Activated B cell treated with CpG ODN at 0.5 μM for 24 hours (primary cell): ENCODE results near the gene NRXN3. TPM values are rescaled to one million over a fixed set of nuclear protein-coding genes. Genes with fewer than 3 reads are reported as not detected.

Experiments
- ATAC-seq: fragments of 200-7000 bp; cut with Tn5 transposase; one replicate; pipeline ENCODE4 v1.10.0; 2021; ENCODE audit warnings: low read depth, mild to moderate bottlenecking, moderate library complexity
- CTCF ChIA-PET: fragments of 350-600 bp; sonication (Branson Sonifier 250); formaldehyde crosslinking; loops from one replicate; lab custom pipeline; 2021; ENCODE audit warnings: antibody characterized with exemption; lab: Charles Lee
- POLR2A ChIA-PET: fragments of 350-600 bp; sonication (Branson Sonifier 250); formaldehyde crosslinking; loops from one replicate; lab custom pipeline; 2021; ENCODE audit warnings: antibody characterized with exemption; lab: Charles Lee
- DNase-seq: peaks from one replicate; pipeline ENCODE4 v3.0.0; 2022
- H3K27ac Mint-ChIP-seq: one replicate; pipeline ENCODE4 v1.8.0; 2020; ENCODE audit warnings: mixed read lengths
- H3K27me3 Mint-ChIP-seq: one replicate; pipeline ENCODE4 v1.8.0; 2021; ENCODE audit warnings: mixed read lengths
- H3K36me3 Mint-ChIP-seq: one replicate; pipeline ENCODE4 v1.8.0; 2021; ENCODE audit warnings: low read depth, mixed read lengths
- H3K4me1 Mint-ChIP-seq: one replicate; pipeline ENCODE4 v1.8.0; 2021; ENCODE audit warnings: mixed read lengths
- H3K4me3 Mint-ChIP-seq: one replicate; pipeline ENCODE4 v1.8.0; 2020; ENCODE audit warnings: mild to moderate bottlenecking, mixed read lengths
- H3K9me3 Mint-ChIP-seq: one replicate; pipeline ENCODE4 v1.8.0; 2020; ENCODE audit warnings: mixed read lengths
- CTCF ChIP-seq: fragments of 200-600 bp; IDR thresholded peaks from one replicate; pipeline ENCODE4 v1.8.0; 2022; ENCODE audit warnings: antibody characterized with exemption, mild to moderate bottlenecking
- intact Hi-C: fragments of 100-400 bp; cut with micrococcal nuclease; formaldehyde crosslinking; loops from one replicate; pipeline ENCODE4 v1.15.1; 2024
- total RNA-seq: library from RNA; stranded (reverse); gene quantifications from 2 replicates; pipeline ENCODE4 v1.2.3, GENCODE V29; 2022

Gene NRXN3
- total RNA-seq, 1 donor from 2014 or later = not detected

- no peak for TF ChIP-seq CTCF
These were observed 1078.6 kb downstream of the NRXN3 start for GRCh38 chr14:79248771-79249170.

GRCh38 chr14:79251278-79251677 is 1081.1 kb downstream of the NRXN3 start:
- no peaks in the 10 kb centered on the region for H3K4me1 Mint-ChIP-seq
- H3K27me3 Mint-ChIP-seq = no peaks in the 10 kb centered on the region
- intact Hi-C loops = no loop called here
- TF ChIP-seq CTCF = no peak
- no peak for ATAC-seq
- no peak overlapping the region for H3K27ac Mint-ChIP-seq
- CTCF ChIA-PET = no interaction called here
- DNase-seq = no peak
- H3K9me3 Mint-ChIP-seq = peaks cover 7% of the 10 kb centered on the region
- no peaks in the 10 kb centered on the region for H3K36me3 Mint-ChIP-seq
- POLR2A ChIA-PET = no interaction called here
- no peak overlapping the region for H3K4me3 Mint-ChIP-seq

More at GRCh38 chr14:79248771-79249170, 1078.6 kb downstream of the NRXN3 start:
- Mint-ChIP-seq H3K27me3 (no peaks in the 10 kb centered on the region), H3K36me3 (no peaks in the 10 kb centered on the region), H3K4me1 (no peaks in the 10 kb centered on the region), H3K9me3 (peaks cover 7% of the 10 kb centered on the region), H3K4me3 (no peak overlapping the region), H3K27ac (no peak overlapping the region)
- CTCF ChIA-PET = no interaction called here
- intact Hi-C loops = no loop called here
- no peak for DNase-seq
- ATAC-seq = no peak
- POLR2A ChIA-PET = no interaction called here

DNA sequence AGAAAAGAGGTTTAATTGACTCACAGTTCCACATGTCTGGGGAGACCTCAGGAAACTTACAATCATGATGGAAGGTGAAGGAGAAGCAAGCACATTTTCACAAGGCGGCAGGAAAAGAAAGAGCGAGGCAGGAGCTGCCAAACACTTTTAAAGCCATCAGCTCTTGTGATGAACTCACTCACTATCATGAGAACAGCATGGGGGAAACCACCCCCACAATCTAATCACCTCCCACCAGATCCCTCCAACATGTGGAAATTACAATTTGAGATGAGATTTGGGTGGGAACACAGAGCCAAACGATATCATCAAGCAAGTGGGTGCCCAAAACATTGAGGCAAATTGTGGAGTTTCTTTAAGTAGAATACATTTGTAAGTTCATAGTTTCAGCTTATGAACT is 1083.4 kb downstream of the NRXN3 start:
- Mint-ChIP-seq H3K27me3 (no peaks in the 10 kb centered on the region), H3K4me1 (no peaks in the 10 kb centered on the region), H3K27ac (no peak overlapping the region), H3K9me3 (no peaks in the 10 kb centered on the region), H3K36me3 (no peaks in the 10 kb centered on the region), H3K4me3 (no peak overlapping the region)
- no peak for DNase-seq
- ATAC-seq = no peak
- no peak for TF ChIP-seq CTCF
- ChIA-PET POLR2A (no interaction called here), CTCF (no interaction called here)
- intact Hi-C loops = no loop called here

- H3K4me3 Mint-ChIP-seq = no peak overlapping the region
- no peak for TF ChIP-seq CTCF
- H3K4me1 Mint-ChIP-seq = no peaks in the 10 kb centered on the region
- DNase-seq = no peak
- ChIA-PET POLR2A (no interaction called here), CTCF (no interaction called here)
- ATAC-seq = no peak
- H3K36me3 Mint-ChIP-seq = no peaks in the 10 kb centered on the region
- intact Hi-C loops = no loop called here
- no peak overlapping the region for H3K27ac Mint-ChIP-seq
- H3K9me3 Mint-ChIP-seq = no peaks in the 10 kb centered on the region
- no peaks in the 10 kb centered on the region for H3K27me3 Mint-ChIP-seq
These were observed 1084.0 kb downstream of the NRXN3 start for GRCh38 chr14:79254069-79254775.

- ChIA-PET CTCF (no interaction called here), POLR2A (no interaction called here)
- Mint-ChIP-seq H3K27me3 (no peaks in the 10 kb centered on the region), H3K36me3 (no peaks in the 10 kb centered on the region), H3K4me3 (no peak overlapping the region), H3K9me3 (no peaks in the 10 kb centered on the region), H3K27ac (no peak overlapping the region), H3K4me1 (no peaks in the 10 kb centered on the region)
- no peak for TF ChIP-seq CTCF
- ATAC-seq (no peak), DNase-seq (no peak)
- intact Hi-C loops = no loop called here
These were observed 1086.2 kb downstream of the NRXN3 start for GRCh38 chr14:79256380-79256779.
